Measurements from ENCODE around the gene CTSH.
"Not testable (repeated sequence)": the region's sequence is repeated elsewhere in the genome, so short reads cannot be mapped to it uniquely, and the experiment has no call there.

Gene CTSH

GRCh38 chr15:78923015-78923414 is 21.8 kb downstream of the CTSH start:
- DNase-seq (ENCODE audit: low read depth in 2 of 2): no peak

GRCh38 chr15:78922527-78922926 is 22.3 kb downstream of the CTSH start:
- DNase-seq (ENCODE audit: low read depth in 2 of 2): no peak

DNA sequence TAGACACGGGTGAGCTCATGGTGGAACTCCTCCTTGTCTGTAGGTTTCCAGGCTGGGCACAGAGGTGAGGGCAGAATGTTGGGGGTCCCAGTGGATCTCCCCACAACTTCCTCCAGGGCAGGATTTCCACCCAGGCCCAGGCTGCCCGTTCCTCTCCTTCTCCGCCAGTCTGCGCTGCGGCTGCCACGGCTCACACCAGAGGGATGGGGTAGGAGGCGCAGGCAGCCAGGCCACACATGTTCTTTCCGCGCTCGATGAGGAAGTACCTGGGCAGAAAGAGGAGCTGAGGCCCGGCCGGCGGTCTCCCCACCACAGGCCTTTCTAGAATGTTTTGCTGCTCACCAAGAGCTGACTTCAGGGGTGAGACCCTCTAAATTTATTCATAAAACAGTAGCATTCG is 22.9 kb downstream of the CTSH start:
- no peak for DNase-seq (ENCODE audit: low read depth in 2 of 2)

DNA sequence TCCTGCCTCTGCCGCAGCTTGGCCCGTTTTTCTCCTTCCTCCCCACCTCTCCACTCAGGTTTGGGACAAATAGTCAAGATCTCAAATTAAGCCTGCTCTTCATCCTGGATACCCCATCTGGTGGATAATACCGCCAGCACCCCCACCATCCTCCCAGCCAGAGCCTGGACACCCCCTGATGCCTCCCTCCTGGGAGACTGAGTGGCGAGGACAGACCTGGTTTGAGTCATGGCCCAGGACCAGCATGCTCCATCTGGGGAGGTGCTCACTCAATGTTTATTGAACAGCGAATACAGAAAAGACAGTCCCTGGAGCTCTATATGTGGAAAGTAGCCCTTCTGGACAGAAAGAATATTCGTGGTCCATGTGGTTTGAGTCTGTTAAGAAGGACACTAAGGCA is 23.3 kb downstream of the CTSH start:
- no peak for DNase-seq (ENCODE audit: low read depth in 2 of 2)

GRCh38 chr15:78917888-78918287 is 27.0 kb downstream of the CTSH start:
- DNase-seq (ENCODE audit: low read depth in 2 of 2): no peak

- DNase-seq (ENCODE audit: low read depth in 2 of 2): no peak
Measured at GRCh38 chr15:78916088-78916487, 28.8 kb downstream of the CTSH start.

DNA sequence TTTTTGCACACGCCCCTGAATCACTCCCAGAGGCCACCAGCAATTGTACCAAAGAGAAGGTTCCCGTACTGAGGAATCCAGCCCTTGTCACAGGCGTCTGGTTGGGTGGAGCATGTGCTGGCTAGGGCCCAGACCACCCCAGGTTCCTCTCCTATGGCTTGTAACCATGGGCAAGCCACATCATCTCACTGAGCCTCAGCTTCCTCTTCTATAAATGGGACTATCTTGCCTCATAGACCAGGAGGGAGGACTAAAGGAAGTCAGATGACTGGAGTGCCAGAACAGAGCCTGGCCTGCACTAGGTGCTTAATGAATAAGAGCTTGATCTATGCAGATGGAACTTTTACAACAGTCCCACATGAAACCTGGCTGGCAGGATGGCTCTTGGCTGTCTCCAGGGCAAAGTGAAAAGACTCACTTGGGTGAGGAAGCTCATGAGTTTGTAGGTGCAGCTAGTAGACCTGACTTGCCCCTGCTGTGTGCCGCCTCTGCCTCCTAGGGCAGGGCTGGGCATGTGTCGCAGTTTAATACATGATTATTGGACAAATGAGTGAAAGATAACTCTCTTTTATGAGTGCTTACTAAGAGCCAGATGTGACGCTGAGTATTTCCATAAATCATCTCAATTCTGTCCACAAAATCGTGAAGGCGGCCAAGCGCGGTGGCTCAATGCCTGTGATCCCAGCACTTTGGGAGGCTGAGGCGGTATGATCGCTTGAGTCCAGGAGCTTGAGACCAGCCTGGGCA is 29.3 kb downstream of the CTSH start:
- no peak for DNase-seq (ENCODE audit: low read depth in 2 of 2)

DNA sequence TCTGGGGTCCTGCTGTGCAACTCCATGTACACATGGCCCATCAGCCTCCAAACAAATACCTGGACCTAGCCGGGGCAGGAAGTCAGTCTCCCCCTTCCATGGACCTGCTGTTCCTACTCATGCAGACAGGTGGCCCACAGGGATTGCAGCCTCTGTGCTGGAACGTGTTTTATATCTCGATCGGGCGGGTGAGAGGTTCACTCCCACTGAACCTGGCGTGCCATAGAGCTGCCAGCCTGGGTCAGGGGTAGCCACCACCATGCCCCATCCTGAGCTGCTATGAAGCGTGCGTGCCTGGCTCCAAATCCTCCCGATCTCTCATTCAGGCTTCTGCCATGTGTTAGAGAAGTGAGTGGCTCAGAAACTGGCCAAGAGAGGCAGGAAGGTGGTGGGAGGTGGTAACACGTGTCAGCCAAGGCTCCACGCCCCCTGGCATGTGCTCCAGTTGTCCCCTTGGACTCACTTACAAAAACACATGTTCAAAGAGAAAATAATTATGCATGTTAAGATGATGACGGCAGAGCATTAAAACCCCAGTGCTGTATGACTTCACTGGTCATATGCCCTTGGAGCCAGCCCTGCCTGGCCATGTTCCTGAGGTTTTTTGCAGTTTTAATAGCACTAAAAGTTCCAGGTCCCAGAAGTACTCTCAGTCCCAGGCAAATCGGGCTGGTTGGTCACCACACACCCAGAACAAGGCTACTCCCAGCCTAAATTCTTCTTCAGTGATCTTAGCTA is 30.6 kb downstream of the CTSH start:
- DNase-seq (ENCODE audit: low read depth in 2 of 2): no peak

GRCh38 chr15:78913012-78913411 is 31.8 kb downstream of the CTSH start:
- no peak for DNase-seq (ENCODE audit: low read depth in 2 of 2)

GRCh38 chr15:78912316-78912715 is 32.5 kb downstream of the CTSH start:
- DNase-seq (ENCODE audit: low read depth in 2 of 2): no peak

DNA sequence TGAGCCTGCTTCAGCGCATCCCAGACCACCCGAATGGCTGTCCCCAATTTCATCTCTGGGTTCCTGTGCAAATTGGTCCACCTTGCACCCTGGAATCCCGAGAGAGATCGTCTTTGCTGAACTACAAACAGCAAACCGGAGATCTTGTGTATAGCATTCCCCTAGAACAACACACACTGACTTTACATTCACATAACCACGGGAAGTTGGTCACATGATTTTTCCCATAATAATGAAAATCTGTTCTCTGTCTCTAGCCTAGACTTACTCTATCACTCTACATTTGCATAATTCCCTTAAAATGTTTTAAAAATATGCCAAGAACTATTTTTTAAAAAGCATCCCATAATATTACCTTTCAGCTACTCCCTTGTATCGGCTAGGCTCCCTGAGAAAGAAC is 34.6 kb downstream of the CTSH start:
- no peak for DNase-seq (ENCODE audit: low read depth in 2 of 2)

DNA sequence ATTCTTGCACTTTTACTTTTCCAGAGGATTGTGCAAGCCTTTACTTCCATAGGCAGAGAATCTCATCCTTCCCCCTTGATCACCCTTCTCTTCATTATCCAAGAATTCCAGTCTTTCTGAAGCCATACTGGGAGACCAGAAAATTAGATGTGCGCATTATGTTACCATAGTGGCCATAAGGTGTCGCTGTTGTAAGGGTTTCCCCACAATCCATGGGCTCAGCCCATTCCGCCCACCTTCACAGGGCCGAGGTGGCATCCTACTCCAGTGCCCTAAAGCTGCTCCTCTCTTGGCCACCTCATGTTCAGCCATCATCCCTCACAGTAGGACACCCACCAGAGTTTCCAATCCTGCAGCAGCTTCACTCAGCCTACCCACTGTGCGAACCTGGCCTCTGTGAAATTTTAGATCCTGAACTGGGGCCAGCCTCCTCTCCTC is 35.0 kb downstream of the CTSH start:
- DNase-seq (ENCODE audit: low read depth in 2 of 2): no peak

GRCh38 chr15:78909160-78909695 is 35.6 kb downstream of the CTSH start:
- no peak for DNase-seq (ENCODE audit: low read depth in 2 of 2)

GRCh38 chr15:78907577-78907976 is 37.3 kb downstream of the CTSH start:
- DNase-seq (ENCODE audit: low read depth in 2 of 2): no peak

GRCh38 chr15:78906316-78906620 is 38.6 kb downstream of the CTSH start:
- DNase-seq (ENCODE audit: low read depth in 2 of 2): peak; percentile 75

- no peak for DNase-seq (ENCODE audit: low read depth in 2 of 2)
Measured at GRCh38 chr15:78904599-78905358, 40.1 kb downstream of the CTSH start.

DNA sequence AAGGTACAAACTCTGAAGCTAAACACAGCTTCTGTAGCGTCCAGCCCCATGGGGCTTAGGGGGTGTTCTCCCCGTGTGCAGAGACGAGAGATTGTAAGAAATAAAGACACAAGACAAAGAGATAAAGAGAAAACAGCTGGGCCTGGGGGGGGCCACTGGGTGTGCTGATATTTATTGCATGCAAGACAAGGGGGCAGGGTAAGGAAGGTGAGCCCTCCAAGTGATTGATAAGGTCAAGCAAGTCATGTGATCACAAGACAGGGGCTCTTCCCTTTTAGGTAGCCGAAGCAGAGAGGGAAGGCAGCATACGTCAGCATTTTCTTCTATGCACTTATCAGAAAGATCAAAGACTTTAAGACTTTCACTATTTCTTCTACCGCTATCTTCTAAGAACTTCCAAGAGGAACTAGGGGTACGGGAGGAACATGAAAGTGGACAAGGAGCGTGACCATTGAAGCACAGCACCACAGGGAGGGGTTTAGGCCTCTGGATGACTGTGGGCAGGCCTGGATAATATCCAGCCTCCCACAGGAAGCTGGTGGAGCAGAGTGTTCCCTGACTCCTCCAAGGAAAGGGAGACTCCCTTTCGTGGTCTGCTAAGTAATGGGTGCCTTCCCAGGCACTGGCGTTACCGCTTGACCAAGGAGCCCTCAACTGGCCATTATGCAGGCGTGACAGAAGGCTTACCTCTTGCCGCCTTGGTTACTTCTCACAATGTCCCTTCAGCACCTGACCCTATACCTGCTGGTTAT is 42.4 kb downstream of the CTSH start:
- not testable (repeated sequence) for DNase-seq (ENCODE audit: low read depth in 2 of 2)

DNA sequence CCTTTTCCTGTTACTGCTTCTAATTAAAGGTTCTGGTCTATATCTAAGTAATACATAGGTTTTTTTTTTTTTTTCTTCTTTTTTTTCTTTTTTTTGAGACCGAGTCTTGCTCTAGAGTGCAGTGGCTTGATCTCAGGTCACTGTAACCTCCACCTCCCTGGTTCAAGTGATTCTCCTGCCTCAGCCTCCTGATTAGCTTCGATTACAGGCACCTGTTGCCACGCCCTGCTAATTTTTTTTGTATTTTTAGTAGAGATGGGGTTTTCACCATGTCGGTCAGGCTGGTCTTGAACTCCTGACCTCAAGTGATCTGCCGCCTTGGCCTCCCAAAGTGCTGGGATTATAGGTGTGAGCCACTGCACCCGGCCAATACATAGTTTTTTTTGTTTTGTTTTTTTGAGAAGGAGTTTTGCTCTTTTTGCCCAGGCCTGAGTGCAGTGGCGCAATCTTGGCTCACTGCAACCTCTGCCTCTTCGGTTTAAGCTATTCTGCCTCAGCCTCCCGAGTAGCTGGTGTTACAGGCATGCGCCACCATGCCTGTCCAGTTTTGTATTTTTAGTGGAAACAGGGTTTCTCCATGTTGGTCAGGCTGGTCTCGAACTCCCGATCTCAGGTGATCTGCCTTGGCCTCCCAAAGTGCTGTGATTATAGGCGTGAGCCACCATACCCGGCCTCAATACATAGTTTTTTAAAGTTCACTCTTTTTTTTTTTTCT is 43.9 kb downstream of the CTSH start:
- DNase-seq (ENCODE audit: low read depth in 2 of 2): not testable (repeated sequence)

DNA sequence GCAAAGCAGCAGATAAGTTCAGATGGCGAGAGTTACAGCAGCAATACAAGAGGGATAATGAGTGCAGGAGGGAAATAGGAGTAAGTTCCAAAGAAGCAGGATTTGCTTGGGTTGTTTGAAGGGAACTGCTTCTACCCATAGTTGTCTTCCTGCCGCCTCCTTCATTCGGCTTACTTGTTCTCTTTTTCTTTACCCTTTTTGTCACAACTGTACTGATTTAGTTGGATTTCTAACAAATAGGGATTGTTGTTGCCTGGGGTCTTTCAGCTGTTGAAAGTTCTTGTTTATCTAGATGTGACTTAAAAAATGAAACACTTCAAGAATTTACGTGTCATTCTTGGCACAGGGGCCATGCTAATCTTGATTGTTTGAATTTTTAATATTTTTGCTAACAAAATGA is 46.3 kb downstream of the CTSH start:
- no peak for DNase-seq (ENCODE audit: low read depth in 2 of 2)

- no peak for DNase-seq (ENCODE audit: low read depth in 2 of 2)
Measured at GRCh38 chr15:78895471-78895870, 49.4 kb downstream of the CTSH start.

DNA sequence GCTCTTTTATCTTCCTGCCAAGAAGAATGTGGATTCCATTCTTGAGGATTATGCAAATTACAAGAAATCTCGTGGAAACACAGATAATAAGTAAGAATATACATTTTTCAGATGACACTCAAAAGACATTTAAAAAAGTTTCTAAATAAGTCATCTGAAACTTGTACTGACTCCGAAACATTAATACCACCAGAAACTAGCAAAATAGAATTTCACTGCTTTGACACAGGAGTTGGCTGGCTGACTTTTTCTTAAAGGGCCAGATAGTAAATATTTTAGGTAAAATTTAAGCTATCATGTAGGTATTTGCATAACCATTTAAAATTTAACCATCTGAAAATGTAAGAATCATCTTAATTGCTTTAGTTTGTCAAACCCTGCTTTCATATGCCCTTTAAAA is 51.3 kb downstream of the CTSH start:
- DNase-seq (ENCODE audit: low read depth in 2 of 2): no peak
